Neural cell (in vitro differentiated cells): Measurements from ENCODE around the gene NBR1. TPM values are rescaled to one million over a fixed set of nuclear protein-coding genes. Genes with fewer than 3 reads are reported as not detected.

ENCODE experiments used
- H2AFZ ChIP-seq: fragments of 200-600, 300-800 bp; sonication (generic), shearing (Covaris generic); 2 replicates; pipeline ENCODE4 v1.6.0; 2014; ENCODE audit warnings: low read depth, mild to moderate bottlenecking, antibody characterized with exemption, low read length, moderate library complexity
- H3F3A ChIP-seq: fragments of 200-600 bp; shearing (Covaris generic); 2 replicates; pipeline ENCODE4 v1.6.1; 2016; ENCODE audit warnings: mild to moderate bottlenecking, moderate library complexity, mixed read lengths, antibody characterized with exemption, low read length; ENCODE audit not compliant: insufficient read depth, poor library complexity, severe bottlenecking
- H3K27ac ChIP-seq: fragments of 200-600, 300-800 bp; sonication (generic), shearing (Covaris generic); 2 replicates; pipeline ENCODE4 v1.5.1; 2014; ENCODE audit warnings: mild to moderate bottlenecking, low read length, moderate library complexity
- H3K27me3 ChIP-seq: fragments of 300-800, 200-600 bp; sonication (generic), shearing (Covaris generic); 2 replicates; pipeline ENCODE4 v1.6.0; 2014; ENCODE audit warnings: mild to moderate bottlenecking, low read depth, low read length, moderate library complexity; ENCODE audit not compliant: insufficient read depth
- H3K36me3 ChIP-seq: fragments of 300-800, 200-600 bp; sonication (generic), shearing (Covaris generic); 2 replicates; pipeline ENCODE4 v1.5.1; 2014; ENCODE audit warnings: mild to moderate bottlenecking, antibody characterized with exemption, low read length, moderate library complexity; ENCODE audit not compliant: insufficient read depth
- H3K4me2 ChIP-seq: fragments of 300-800, 200-600 bp; sonication (generic), shearing (Covaris generic); 2 replicates; pipeline ENCODE4 v1.6.0; 2014; ENCODE audit warnings: mild to moderate bottlenecking, low read length
- H3K4me3 ChIP-seq: fragments of 300-800, 200-600 bp; sonication (generic), shearing (Covaris generic); 2 replicates; pipeline ENCODE4 v1.5.1; 2014; ENCODE audit warnings: mild to moderate bottlenecking, low read length, moderate library complexity
- H3K79me2 ChIP-seq: fragments of 200-600 bp; shearing (Covaris generic); replicated peaks from 2 replicates; pipeline ENCODE4 v1.6.0; 2014; ENCODE audit warnings: mild to moderate bottlenecking, low read length, moderate library complexity; ENCODE audit not compliant: insufficient read depth
- H3K9ac ChIP-seq: fragments of 300-800, 200-600 bp; sonication (generic), shearing (Covaris generic); 2 replicates; pipeline ENCODE4 v1.6.1; 2016; ENCODE audit warnings: mild to moderate bottlenecking, low read length, mixed read lengths
- H3K9me2 ChIP-seq: fragments of 200-600 bp; shearing (Covaris generic); 2 replicates; pipeline ENCODE4 v1.6.1; 2016; ENCODE audit warnings: mild to moderate bottlenecking, low read length, mixed read lengths; ENCODE audit not compliant: insufficient read depth
- H3K9me3 ChIP-seq: fragments of 200-600, 300-800 bp; sonication (generic), shearing (Covaris generic); 2 replicates; pipeline ENCODE4 v1.6.1; 2016; ENCODE audit warnings: mild to moderate bottlenecking, mixed run types, low read length, moderate library complexity, mixed read lengths
- H4K20me1 ChIP-seq: fragments of 200-600 bp; shearing (Covaris generic); 2 replicates; pipeline ENCODE4 v1.6.1; 2016; ENCODE audit warnings: mild to moderate bottlenecking, mixed run types; ENCODE audit not compliant: insufficient read depth
- EP300 ChIP-seq: fragments of 450-650 bp; conservative IDR thresholded peaks from 2 replicates; pipeline ENCODE4 v1.6.1; 2014; ENCODE audit warnings: antibody characterized with exemption, mild to moderate bottlenecking, moderate library complexity; ENCODE audit not compliant: poor library complexity, severe bottlenecking
- EZH2 ChIP-seq: fragments of 200-600, 300-800 bp; shearing (Covaris generic), sonication (generic); IDR thresholded peaks from 2 replicates; pipeline ENCODE4 v1.6.1; 2014; ENCODE audit warnings: antibody characterized with exemption, low read length, borderline replicate concordance, mild to moderate bottlenecking; ENCODE audit not compliant: insufficient read depth, poor library complexity, severe bottlenecking
- MXI1 ChIP-seq: fragments of 450-650 bp; conservative IDR thresholded peaks from 2 replicates; pipeline ENCODE4 v1.6.1; 2014; ENCODE audit warnings: antibody characterized with exemption, mild to moderate bottlenecking; ENCODE audit not compliant: poor library complexity, severe bottlenecking
- POLR2AphosphoS5 ChIP-seq: IDR thresholded peaks from 2 replicates; pipeline ENCODE4 v1.6.1; 2012
- RAD21 ChIP-seq: fragments of 450-650 bp; conservative IDR thresholded peaks from 2 replicates; pipeline ENCODE4 v1.6.1; 2014; ENCODE audit warnings: antibody characterized with exemption, mild to moderate bottlenecking, moderate library complexity
- SMC3 ChIP-seq: fragments of 450-650 bp; conservative IDR thresholded peaks from 2 replicates; pipeline ENCODE4 v1.6.1; 2014; ENCODE audit warnings: antibody characterized with exemption, mild to moderate bottlenecking, moderate library complexity; ENCODE audit not compliant: poor library complexity
- TAF1 ChIP-seq: IDR thresholded peaks from 2 replicates; pipeline ENCODE4 v1.6.1; 2012; ENCODE audit warnings: low read depth
- polyA plus RNA-seq: library from polyadenylated mRNA; depleted of rRNA; stranded (reverse); fragments of >200 nt; gene quantifications from 2 replicates; pipeline ENCODE4 v1.2.3, GENCODE V29; 2014
- TF ChIP-seq, protein P1 (sequence below): IDR thresholded peaks from 2 replicates; pipeline ENCODE4 v1.6.1; 2012; ENCODE audit warnings: borderline replicate concordance
- TF ChIP-seq, protein P2 (sequence below): fragments of 450-650 bp; IDR thresholded peaks from 2 replicates; pipeline ENCODE4 v1.5.1; 2014; ENCODE audit warnings: antibody characterized with exemption, mild to moderate bottlenecking, moderate library complexity; ENCODE audit not compliant: poor library complexity, severe bottlenecking

Gene NBR1
- polyA plus RNA-seq, 1 donor from 2014 or later = 62.4 TPM

DNA sequence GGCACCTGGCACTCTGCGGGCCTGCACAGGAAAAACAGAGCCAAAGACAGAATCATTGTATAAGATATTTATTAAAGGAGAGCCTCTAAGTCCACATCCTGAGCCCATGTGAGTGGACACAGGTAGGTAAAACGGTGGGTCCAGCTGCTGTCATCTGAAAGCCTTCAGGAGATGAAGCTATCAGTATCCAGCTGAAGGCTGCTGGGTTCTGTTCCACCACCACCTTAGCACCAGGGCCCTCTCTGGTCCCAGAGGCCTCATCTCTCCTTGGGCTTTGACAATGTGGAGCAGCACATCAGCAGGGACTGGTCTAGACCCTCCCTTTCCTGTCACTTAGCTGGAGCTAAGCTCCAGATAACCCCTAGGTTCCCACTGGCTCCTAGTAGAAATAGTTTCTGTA lies 48.0 kb downstream of the NBR1 start:
- Histone ChIP-seq H3K79me2 (no peaks in the 10 kb centered on the region), H3K9ac (no peak overlapping the region), H3K36me3 (no peaks in the 10 kb centered on the region), H2AFZ (no peak overlapping the region), H3K27me3 (no peaks in the 10 kb centered on the region), H3F3A (no peaks in the 10 kb centered on the region), H3K27ac (no peak overlapping the region), H3K4me3 (no peak overlapping the region), H3K9me3 (no peaks in the 10 kb centered on the region), H4K20me1 (no peaks in the 10 kb centered on the region), H3K4me2 (no peak overlapping the region), H3K9me2 (no peaks in the 10 kb centered on the region)
- TF ChIP-seq EP300 (no peak), POLR2AphosphoS5 (no peak), EZH2 (no peak), RAD21 (no peak), TAF1 (no peak), MXI1 (no peak), SMC3 (no peak)
- TF ChIP-seq, protein P1, sequence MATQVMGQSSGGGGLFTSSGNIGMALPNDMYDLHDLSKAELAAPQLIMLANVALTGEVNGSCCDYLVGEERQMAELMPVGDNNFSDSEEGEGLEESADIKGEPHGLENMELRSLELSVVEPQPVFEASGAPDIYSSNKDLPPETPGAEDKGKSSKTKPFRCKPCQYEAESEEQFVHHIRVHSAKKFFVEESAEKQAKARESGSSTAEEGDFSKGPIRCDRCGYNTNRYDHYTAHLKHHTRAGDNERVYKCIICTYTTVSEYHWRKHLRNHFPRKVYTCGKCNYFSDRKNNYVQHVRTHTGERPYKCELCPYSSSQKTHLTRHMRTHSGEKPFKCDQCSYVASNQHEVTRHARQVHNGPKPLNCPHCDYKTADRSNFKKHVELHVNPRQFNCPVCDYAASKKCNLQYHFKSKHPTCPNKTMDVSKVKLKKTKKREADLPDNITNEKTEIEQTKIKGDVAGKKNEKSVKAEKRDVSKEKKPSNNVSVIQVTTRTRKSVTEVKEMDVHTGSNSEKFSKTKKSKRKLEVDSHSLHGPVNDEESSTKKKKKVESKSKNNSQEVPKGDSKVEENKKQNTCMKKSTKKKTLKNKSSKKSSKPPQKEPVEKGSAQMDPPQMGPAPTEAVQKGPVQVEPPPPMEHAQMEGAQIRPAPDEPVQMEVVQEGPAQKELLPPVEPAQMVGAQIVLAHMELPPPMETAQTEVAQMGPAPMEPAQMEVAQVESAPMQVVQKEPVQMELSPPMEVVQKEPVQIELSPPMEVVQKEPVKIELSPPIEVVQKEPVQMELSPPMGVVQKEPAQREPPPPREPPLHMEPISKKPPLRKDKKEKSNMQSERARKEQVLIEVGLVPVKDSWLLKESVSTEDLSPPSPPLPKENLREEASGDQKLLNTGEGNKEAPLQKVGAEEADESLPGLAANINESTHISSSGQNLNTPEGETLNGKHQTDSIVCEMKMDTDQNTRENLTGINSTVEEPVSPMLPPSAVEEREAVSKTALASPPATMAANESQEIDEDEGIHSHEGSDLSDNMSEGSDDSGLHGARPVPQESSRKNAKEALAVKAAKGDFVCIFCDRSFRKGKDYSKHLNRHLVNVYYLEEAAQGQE = no peak
- TF ChIP-seq, protein P2, sequence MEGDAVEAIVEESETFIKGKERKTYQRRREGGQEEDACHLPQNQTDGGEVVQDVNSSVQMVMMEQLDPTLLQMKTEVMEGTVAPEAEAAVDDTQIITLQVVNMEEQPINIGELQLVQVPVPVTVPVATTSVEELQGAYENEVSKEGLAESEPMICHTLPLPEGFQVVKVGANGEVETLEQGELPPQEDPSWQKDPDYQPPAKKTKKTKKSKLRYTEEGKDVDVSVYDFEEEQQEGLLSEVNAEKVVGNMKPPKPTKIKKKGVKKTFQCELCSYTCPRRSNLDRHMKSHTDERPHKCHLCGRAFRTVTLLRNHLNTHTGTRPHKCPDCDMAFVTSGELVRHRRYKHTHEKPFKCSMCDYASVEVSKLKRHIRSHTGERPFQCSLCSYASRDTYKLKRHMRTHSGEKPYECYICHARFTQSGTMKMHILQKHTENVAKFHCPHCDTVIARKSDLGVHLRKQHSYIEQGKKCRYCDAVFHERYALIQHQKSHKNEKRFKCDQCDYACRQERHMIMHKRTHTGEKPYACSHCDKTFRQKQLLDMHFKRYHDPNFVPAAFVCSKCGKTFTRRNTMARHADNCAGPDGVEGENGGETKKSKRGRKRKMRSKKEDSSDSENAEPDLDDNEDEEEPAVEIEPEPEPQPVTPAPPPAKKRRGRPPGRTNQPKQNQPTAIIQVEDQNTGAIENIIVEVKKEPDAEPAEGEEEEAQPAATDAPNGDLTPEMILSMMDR = no peak

DNA sequence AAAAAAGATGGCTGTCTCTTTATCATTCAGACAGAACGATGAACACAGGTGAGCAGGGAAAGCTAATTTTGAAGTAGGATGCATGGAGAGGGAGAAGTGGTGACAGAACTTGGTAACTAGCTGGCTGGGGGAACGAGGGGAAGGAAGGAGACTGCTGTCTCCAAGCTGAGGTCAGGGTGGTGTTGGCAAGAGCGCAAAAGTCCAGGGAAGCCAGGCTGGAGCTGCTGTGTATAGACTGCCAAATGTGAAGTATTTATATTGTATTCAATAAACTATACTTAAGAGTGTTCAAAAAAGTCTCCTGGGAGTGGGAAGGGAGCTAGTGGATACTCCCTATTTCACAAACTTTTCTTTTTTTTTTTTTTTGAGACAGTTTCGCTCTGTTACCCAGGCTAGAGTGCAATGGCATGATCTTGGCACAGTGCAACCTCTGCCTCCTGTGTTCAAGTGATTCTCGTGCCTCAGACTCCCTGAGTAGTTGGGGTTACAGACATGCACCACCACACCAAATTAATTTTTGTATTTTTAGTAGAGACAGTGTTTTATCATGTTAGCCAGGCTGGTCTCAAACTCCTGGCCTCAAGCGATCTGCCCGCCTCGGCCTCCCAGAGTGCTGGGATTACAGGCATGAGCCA lies 48.8 kb downstream of the NBR1 start:
- Histone ChIP-seq H3K4me2 (no peak overlapping the region), H4K20me1 (no peaks in the 10 kb centered on the region), H3K27ac (no peak overlapping the region), H3F3A (no peaks in the 10 kb centered on the region), H3K9ac (no peak overlapping the region), H3K36me3 (no peaks in the 10 kb centered on the region), H3K4me3 (no peak overlapping the region), H3K79me2 (no peaks in the 10 kb centered on the region), H3K9me2 (no peaks in the 10 kb centered on the region), H2AFZ (no peak overlapping the region), H3K9me3 (no peaks in the 10 kb centered on the region), H3K27me3 (no peaks in the 10 kb centered on the region)
- TF ChIP-seq MXI1 (no peak), EZH2 (no peak), EP300 (no peak), TAF1 (no peak), POLR2AphosphoS5 (no peak), RAD21 (no peak), SMC3 (no peak)
- TF ChIP-seq, protein P1 = no peak
- TF ChIP-seq, protein P2 = no peak
